ENCODE results near the gene CTNNA3. TPM values are rescaled to one million over a fixed set of nuclear protein-coding genes. Genes with fewer than 3 reads are reported as not detected.

CTNNA3 gene
- total and polyA plus RNA-seq, 7 donors = under 0.01 to 4.6 (median 2.4) TPM; not detected in 1

GRCh38 chr10:66980246-66980815, 715.7 kb downstream of the CTNNA3 start:
- intact Hi-C loops (cut with DNase I) = no loop called here
- TF ChIP-seq POLR2AphosphoS5 (IDR thresholded peaks at IDR 0.05) (no peak), EP300 (IDR thresholded peaks at IDR 0.05) (no peak), POLR2A (IDR thresholded peaks at IDR 0.05) (no peak), CTCF (IDR thresholded peaks at IDR 0.05) (no peak)
- Histone ChIP-seq H3K4me1 (no peaks in the 10 kb centered on the region), H3K27ac (no peak overlapping the region), H3K9me3 (no peaks in the 10 kb centered on the region), H3K27me3 (no peaks in the 10 kb centered on the region), H3K4me3 (no peak overlapping the region), H3K36me3 (no peaks in the 10 kb centered on the region)
- WGBS, 2 donors = 86% methylated on average over 4 of the region's 4 CpGs
- no peak for DNase-seq

GRCh38 chr10:66964946-66965345, 731.0 kb downstream of the CTNNA3 start:
- TF ChIP-seq POLR2A (IDR thresholded peaks at IDR 0.05) (no peak), EP300 (IDR thresholded peaks at IDR 0.05) (no peak), POLR2AphosphoS5 (IDR thresholded peaks at IDR 0.05) (no peak), CTCF (IDR thresholded peaks at IDR 0.05) (no peak)
- no peak for DNase-seq
- WGBS, 2 donors = 58 to 62% methylated on average over 4 of the region's 4 CpGs
- Histone ChIP-seq H3K4me1 (no peaks in the 10 kb centered on the region), H3K27ac (no peak overlapping the region), H3K4me3 (no peak overlapping the region), H3K27me3 (no peaks in the 10 kb centered on the region), H3K9me3 (no peaks in the 10 kb centered on the region), H3K36me3 (no peaks in the 10 kb centered on the region)
- intact Hi-C loops (cut with DNase I) = no loop called here

DNA sequence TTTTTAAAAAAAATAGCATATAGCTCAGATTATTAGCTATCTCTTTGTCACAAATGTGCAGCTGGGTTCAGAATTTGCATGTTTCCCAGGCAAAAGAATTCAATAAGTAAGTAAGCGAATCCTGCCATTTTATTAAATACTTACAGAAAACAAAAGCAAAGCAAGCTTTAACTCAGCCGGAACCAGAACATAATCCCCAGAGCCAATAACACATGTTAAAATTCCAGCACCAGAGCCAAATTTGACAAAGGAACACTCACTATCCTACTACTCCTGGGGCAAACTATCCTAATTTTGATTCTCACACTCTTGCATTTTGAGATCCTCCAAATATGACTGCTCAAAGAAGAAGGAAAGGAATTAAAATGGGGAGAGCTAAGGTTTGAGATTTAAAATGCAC, 737.5 kb downstream of the CTNNA3 start:
- no peaks in the 10 kb centered on the region for H3K36me3 ChIP-seq
- H3K4me3 ChIP-seq = no peak overlapping the region
- no peak for DNase-seq
- peaks cover 0 to 10% (median 7%) of the 10 kb centered on the region in 4 donors for H3K4me1 ChIP-seq
- intact Hi-C loops (cut with DNase I) = no loop called here
- whole genome bisulfite sequencing, 2 donors = 80 to 85% methylated on average over 2 of the region's 2 CpGs
- no peaks in the 10 kb centered on the region for H3K9me3 ChIP-seq
- H3K27me3 ChIP-seq = no peaks in the 10 kb centered on the region
- TF ChIP-seq POLR2AphosphoS5 (IDR thresholded peaks at IDR 0.05) (no peak), EP300 (IDR thresholded peaks at IDR 0.05) (no peak), CTCF (IDR thresholded peaks at IDR 0.05) (no peak), POLR2A (IDR thresholded peaks at IDR 0.05) (no peak)
- H3K27ac ChIP-seq = no peak overlapping the region

DNA sequence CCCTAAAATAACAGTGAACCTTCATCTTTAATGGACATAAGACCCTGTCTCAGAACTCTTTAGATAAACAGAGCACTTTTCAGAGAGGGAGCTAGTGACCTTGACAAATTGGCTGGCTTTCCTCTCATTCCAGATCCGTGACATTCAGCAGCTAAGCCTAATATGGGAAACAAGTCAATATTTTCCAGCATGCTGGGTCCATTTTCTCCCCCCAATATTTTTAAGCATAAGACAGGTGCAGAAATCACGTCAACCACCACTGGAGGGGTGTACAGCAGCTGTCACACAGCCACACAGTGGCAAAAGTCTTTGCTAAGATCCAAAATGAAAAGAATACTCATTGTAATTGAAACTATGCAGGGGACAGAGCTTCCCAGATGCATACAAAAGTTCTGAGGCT, 744.1 kb downstream of the CTNNA3 start:
- Histone ChIP-seq H3K4me3 (no peak overlapping the region), H3K27ac (no peak overlapping the region), H3K9me3 (no peaks in the 10 kb centered on the region), H3K4me1 (no peaks in the 10 kb centered on the region), H3K36me3 (no peaks in the 10 kb centered on the region), H3K27me3 (no peaks in the 10 kb centered on the region)
- 65 to 70% methylated on average over 2 of the region's 2 CpGs for WGBS, 2 donors
- DNase-seq = no peak
- TF ChIP-seq POLR2A (IDR thresholded peaks at IDR 0.05) (no peak), EP300 (IDR thresholded peaks at IDR 0.05) (no peak), POLR2AphosphoS5 (IDR thresholded peaks at IDR 0.05) (no peak), CTCF (IDR thresholded peaks at IDR 0.05) (no peak)
- intact Hi-C loops (cut with DNase I) = no loop called here

GRCh38 chr10:66943590-66943989, 752.4 kb downstream of the CTNNA3 start:
- DNase-seq = no peak
- no peak for TF ChIP-seq POLR2AphosphoS5 (IDR thresholded peaks at IDR 0.05)
- no peak for TF ChIP-seq EP300 (IDR thresholded peaks at IDR 0.05)
- no peak for TF ChIP-seq CTCF (IDR thresholded peaks at IDR 0.05)
- TF ChIP-seq POLR2A (IDR thresholded peaks at IDR 0.05) = no peak
- Histone ChIP-seq H3K27me3 (no peaks in the 10 kb centered on the region), H3K4me3 (no peak overlapping the region), H3K9me3 (peaks cover 0 to 6% (median 0%) of the 10 kb centered on the region in 4 donors), H3K4me1 (peaks cover 0 to 12% (median 6%) of the 10 kb centered on the region in 4 donors), H3K36me3 (no peaks in the 10 kb centered on the region), H3K27ac (no peak overlapping the region)
- 94 to 95% methylated on average over 2 of the region's 2 CpGs for WGBS, 2 donors
- intact Hi-C loops (cut with DNase I) = no loop called here
